SKM-1 (cell line): ENCODE measurements around the gene IARS2.
"Not testable (repeated sequence)": the region's sequence is repeated elsewhere in the genome, so short reads cannot be mapped to it uniquely, and the experiment has no call there.

Source experiments
- DNase-seq: peaks from one replicate; lab custom pipeline; 2025; ENCODE audit not compliant: unreplicated experiment; lab: John Stamatoyannopoulos, UW

Gene IARS2

DNA sequence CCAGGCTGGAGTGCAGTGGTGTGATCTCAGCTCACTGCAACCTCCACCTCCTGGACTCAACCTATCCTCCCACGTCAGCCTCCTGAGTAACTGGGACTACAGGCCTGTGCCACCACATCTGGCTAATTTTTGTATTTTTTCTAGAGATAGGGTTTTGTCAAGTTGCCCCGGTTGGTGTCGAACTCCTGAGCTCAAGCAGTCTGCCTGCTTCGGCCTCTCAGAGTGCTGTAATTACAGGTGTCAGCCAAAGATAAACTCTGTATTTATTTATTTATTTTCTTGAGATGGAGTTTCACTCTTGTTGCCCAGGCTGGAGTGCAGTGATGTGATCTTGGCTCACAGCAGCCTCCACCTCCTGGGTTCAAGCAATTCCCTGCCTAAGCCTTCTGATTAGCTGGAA, 18.7 kb downstream of the IARS2 start:
- not testable (repeated sequence) for DNase-seq

DNA sequence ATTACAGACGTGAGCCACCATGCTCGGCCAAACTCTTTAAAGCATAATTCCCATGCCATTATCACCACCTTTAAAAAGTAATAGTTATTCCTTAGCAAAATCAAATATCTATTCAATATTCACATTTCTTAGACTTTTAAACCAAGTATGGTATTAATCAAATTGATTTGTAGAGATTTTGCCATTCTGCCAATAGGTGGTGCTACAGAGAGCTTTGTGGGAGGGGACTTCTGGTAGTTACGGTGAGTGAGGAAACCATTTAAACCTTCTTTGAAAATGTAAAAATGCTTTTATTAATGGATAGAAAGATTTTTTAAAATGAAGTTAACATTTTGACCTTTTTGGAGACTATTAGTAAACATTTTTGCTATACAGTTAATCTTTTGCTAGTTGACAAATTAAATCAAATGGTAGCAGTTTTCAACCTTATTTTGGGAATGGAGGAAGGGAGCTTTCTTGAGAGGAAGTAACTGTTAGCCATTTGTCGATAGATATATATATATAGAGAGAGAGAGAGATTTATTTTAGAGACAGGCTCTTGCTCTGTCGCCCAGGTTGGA, 19.3 kb downstream of the IARS2 start:
- peak; percentile 29 for DNase-seq

DNA sequence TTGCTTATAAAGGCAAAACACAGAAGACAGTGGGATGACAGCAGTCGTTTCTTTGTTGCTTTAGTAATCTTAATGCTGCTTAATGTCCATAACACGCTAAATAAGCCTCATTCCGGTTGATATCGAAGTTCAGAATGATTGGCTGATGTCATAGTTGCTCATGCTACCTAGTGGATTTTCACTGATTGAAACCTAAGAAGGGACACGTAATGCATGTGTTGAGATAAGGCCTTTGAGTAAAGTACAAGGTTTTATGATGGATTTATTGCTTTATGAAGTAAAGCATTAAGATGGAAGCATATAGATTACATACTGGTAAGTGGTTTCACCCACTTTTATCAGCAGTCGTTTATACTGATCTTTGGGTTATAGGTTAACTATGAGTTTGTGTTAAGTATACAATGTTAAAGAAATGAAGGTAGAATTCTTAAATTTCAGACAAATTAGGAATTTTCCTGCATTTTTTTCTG, 25.1 kb downstream of the IARS2 start:
- no peak for DNase-seq

DNA sequence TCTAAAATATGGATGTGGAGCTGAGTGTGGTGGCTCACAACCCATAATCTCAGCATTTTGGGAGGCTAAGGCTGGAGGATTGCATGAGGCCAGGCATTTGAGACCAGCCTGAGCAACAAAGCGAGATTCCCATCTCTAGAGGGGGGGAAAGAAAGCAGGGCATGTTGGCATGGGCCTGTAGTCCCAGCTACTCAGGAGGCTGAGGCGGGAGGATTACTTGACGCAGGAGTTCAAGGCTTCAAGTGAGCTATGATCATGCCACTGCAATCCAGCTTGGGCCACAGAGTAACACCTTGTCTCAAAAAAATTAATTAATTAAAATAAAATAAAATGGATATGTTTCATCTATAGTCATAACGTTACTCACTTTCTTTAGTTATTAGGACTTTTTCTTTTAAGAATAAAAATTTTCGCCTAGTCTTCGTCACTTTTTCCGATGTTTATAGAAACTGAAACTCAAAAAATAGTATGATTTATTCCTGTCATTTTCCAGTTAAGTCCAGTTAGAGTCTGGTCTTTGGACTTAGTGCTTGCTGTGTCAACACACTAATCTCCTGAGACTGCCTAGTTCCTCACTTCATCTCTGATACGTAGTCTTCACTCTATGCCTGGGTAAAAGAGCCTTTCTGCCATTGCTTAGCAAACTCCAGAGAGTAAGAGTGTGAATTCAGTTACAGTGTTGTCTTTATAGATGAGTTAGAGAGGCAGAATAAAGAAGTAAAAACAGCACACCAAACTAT, 28.0 kb downstream of the IARS2 start:
- DNase-seq: no peak

DNA sequence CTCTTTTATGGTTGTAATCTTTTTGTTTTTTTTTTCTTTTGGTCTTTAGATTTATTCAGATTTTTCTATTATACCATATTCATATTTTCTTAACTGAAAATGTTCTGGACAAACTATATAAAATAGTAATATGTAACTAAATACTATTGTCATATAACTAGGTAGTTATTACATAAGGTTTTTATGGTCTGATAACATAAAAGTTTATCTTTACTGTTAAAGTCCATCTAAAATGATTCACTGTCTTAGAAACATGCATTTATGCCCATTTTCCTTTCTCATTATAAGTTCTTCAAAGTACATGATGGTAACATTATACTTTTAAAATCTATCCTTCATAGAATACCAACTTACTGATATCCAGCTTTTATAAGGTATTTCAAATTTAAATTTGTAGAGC, 29.1 kb downstream of the IARS2 start:
- DNase-seq: no peak

DNA sequence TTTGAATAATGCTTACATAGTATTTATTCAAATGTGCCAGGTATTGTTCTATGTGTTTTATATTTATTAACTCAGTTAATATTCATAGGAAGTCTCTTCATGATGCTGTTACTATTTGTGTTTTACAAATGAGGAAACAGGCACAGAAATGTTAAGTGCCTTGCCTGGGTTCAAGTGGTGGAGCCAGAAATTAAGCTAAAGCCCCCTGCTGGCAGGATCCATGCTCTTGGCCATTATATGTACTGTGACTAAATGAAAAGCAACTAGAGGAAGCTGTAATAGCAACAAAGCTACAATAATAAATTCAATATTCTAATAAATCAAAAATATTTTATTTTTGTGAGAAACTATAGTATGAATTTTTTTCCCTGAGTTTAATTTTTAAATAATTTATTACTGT, 30.0 kb downstream of the IARS2 start:
- DNase-seq: peak; percentile 54

DNA sequence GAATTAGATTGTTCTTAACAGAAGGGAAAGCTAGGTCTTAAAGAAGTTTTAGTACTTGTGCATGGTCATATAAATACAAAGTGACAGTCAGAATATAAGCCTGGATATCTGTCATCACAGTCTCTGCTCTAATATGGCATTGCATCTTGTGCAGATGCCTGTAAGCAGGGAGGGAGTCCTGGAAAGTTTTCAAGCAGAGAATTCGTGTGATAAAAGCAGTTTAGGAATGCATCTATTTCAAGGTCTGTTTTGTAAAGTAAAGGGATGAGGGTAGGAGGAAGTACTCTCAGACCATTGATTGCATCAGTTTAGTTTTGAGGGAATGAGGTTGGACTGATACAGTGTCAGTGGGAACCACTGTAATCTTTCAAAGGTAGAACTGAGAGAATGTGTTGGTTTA, 30.6 kb downstream of the IARS2 start:
- DNase-seq: peak; percentile 33

DNA sequence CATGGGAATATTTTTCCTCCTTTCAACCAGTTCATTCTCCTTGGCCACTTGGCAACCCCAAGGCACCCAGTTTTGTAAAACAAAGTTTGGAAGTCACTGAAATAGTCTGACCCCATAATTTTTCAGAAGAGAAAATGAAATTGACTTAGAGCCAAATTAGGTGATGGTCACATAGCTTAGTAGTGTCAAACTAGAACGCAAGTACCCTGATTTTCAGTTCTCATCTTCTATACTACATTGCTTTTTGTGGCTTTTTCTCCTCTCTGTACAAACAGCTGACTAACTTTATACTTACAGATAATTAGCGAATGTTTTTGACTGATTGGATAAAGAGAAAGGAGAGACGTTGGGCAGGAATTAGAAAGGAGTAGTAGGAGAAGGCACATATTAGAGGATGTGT, 33.1 kb downstream of the IARS2 start:
- no peak for DNase-seq

DNA sequence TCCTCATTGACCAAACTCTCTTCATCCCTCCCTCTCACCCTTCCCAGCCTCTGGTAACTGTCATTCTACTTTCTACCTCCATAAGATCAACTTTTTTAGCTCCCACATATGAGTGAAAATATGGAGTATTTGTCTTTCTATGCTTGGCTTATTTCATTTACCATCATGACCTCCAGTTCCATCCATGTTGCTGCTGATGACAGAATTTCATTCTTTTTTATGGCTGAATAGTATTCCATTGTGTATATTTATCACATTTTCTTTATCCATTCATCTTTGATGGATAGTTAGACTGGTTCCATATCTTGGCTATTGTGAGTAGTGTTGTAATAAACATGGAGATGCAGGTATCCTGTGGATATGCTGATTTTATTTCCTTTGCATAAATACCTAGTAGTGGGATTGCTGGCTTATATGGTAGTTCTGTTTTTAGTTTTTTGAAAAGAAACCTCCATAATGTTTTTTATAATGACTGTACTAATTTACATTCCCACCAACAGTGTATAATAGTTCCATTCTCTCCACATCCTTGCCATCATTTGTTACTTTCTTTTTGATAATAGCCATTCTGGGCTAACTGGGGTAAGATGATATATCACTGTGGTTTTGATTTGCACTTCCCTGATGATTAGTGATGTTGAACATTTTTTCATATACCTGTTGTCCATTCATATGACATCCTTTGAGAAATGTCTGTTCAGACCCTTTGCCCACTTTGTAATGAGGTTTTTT, 35.7 kb downstream of the IARS2 start:
- DNase-seq: no peak

DNA sequence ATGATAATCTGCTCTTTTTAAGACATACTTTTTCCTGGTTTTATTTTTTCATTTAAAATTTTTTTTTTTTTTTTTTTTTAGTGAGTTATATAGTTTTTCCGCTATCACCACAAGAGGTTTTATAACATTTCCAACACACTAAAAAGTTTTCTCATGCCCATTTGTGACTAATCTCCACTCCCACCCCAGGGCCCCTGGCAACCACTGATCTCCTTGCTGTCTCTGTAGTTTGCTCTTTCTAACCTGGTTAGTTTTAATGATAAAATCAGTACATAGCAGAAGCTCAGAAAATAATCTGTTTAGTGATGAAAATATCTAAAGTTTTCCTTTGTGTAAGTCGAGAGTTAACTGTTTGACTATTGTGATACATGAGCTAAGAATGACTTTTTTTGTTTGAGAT, 41.8 kb downstream of the IARS2 start:
- no peak for DNase-seq

DNA sequence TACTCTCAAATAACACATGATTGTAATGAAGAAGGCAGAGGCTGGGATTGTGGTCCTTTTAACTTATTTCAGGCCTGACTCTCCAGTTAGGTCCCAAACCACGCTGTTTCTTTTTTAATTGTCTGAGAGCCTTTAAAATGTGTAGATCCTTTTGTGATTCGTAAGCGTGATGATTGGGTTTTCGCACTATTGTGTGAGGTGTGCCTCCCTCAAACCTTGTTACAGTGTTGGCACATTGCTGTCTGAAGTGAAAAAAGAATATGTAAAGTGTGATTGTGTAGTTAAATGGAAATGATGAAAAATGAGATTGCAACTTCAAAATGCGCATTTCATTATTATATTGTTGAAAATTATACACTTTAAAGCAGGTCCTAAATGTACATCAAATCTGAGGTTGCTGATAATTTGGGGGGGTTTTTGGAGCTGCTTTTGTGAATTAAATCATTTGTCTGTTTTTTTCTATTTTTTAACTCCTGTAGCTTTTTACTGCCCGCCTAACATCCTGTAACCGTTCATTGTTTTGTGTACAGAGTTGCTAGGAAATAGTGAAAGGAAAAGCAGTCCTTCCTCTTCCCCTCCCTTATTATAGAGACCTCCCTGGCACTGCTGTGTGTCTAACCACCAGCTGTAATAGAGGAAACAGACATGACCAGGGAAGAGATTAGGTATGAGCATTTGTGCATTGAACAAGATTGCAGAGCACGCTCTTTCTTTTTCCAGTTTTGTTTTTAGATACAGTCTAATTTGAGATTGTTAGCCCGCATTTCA, 43.3 kb downstream of the IARS2 start:
- no peak for DNase-seq

DNA sequence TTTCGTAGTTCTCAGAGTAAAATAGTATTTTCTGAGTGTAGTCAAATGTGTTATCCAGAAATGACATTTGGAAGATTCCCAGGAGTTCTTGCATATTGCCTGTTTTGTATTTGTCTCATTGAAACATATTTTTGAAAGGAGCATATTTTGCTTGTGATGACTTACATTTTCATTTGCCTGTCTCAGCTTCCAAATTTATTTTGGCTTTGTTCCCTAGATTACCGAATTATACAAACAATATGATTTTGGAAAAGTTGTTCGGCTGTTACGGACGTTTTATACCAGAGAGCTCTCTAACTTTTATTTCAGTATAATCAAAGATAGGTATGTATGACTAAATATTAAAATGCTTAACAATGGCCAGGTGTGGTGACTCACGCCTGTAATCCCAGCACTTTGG, 46.0 kb downstream of the IARS2 start:
- DNase-seq: no peak

DNA sequence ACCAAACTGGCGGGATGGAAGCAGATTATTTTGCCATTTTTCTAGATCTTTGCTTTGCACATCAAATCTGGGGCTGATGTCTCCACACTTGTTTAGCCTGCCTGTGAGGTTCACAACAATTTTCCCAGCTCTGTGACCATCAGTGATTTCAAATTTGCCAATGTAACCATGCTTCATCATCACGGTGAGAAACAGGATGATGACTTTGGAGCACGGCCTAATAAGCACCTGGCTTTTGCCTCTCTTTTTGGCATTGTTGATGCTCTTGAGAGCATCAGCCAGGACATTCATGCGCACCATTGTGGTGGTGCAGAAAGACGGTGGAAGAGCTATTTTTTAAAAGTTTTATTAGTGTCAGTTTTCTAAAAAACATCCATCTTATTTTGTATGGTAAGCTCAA, 50.1 kb downstream of the IARS2 start:
- DNase-seq: no peak

DNA sequence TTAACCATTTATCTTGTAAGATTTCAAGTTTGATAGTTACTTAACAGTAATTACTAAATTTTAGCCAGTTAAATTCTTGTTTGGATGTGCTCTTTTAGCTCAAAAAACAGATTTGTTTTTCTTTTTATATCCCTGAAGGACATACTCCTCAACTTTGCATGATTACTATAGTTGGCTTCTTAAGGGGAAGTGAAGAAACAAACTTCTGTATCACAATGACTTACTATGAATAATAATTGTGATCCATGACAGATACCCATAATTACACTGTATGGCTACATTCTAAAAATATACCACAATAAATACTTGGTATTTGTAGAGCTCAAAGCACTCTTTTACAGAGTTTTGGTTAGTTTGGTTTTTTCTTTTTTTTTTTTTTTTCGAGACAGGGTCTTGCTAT, 55.8 kb downstream of the IARS2 start:
- DNase-seq: no peak

DNA sequence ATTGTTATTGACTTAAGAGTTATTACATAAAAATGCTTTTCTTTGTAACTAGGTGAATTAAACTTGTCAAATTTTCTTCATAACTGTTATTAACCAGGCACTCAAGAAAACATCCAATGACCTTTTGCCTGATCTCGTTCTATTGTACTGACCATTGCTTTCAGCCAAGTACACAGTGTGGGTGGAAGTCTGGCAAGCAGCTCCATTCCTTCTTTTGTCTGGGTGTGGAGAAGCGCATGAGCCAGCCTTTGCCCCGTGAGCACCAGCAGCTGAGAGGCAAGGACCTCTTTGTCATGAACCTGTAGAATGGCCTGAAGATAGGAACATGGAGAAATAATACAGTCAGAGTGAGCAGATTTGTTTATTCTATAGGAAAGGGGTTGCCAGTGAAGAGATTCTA, 57.5 kb downstream of the IARS2 start:
- no peak for DNase-seq

DNA sequence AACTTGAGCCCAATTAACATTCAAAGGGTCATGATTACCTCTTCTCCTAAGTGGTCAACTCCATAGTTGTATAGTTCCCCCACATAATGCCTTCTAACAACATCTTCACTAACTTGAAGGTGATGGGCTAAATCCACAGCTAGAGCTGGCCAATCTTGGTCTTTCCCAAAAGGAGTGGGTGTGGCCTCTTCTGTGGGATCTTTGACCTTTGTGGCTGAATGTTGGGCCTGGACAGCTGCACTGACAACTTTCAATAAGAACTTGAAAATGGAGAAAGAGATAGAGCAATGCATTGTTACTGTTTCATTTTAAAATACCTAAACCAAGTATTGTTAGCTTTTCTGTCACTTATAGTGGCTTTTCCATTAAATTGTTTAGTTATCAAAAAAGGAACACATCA, 59.2 kb downstream of the IARS2 start:
- DNase-seq: no peak

DNA sequence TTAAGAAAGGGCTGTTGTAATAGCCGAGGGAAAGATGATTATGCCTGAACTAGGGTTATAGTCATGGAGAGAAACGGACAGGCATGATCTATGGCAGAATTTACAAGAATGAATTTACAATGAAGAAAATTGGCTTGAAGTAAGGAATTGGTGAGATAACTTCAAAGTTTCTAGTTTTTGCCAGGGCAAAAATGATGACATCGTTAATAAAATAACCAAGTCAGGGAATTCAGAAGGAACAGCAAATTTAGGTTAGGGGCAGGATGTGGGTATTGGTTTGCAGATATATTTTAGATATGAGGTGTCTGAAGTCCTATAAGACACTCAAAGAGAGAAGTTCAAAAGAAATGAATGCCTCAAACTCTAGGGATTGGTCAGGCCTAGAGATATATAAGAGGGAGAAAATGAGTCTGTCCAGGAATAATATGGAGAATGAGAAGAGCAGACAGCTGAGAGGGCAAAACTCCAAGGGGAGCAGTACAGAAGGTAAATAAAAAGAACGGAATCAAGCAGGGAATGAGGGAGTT, 62.8 kb downstream of the IARS2 start:
- no peak for DNase-seq

DNA sequence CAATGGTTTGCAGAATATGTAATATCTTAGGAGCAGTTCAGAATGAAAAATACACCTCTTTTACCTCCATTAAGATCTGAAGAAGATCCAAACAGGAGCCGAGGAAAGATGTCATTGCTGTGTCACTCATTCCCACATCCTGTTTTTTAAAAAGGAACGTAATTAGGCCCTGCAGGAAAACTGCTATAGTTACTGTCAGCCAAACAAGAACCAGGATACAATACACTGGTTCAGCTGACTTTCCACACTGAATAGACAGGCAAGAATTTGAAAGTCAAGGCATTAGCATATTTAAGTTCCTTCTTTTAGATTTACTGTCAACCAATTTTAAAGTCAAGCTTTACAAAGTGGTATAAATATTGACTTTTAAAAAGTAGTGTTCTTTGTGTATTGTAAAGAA, 63.8 kb downstream of the IARS2 start:
- no peak for DNase-seq

DNA sequence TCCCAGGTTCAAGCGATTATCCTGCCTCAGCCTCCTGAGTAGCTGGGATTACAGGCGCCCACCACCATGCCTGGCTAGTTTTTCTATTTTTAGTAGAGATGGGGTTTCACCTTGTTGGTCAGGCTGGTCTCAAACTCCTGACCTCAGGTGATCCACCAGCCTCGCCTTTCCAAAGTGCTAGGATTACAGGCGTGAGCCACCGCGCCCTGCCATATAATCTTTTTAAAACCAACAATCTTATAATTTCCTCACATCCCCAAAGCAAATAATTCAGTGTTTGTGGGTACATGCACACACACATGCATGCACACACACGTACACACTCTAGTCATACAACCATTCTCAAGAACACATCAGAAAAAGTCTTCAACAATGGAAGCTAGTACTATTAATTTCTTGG, 64.6 kb downstream of the IARS2 start:
- not testable (repeated sequence) for DNase-seq

DNA sequence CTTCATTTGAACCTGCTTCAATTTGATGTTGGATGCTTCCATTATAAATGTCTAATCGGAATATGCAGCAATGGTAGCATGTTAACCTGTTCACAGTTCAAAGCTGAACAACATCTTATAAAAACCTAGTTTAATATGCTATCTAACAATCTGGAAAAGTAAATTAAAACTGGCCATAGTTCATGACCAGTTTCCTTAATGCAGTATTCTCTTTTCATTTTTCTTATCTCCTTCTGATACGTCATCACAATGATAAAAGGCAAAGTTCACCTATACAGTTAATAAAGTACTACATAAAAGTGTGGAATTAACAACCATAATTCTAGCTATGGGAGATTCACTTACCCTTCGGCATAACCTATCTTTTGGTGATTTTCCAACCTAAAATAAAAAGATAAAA, 65.1 kb downstream of the IARS2 start:
- no peak for DNase-seq

DNA sequence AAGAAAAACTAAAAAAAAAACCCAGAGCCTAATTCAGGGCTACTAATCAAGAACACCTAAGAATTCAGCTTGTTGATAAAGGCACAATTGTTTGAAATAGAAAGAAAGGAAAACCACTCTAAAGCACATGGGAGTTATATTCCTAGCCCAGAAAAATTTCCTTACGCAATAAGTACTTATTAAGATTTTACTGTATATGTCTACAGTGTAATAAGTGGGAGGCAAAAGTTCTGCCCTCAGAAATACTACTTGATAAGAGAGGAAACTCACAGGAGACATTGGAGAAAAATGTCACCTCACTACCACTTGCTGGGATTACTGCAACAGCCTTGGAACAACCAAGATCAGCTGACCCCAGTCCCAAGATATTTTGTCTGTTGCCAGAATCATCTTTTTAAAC, 66.1 kb downstream of the IARS2 start:
- DNase-seq: no peak
